SU-DHL-6 (cell line): ENCODE data around the gene SPRTN.

Experiments
- H2AFZ ChIP-seq: fragments of 200-600 bp; sonication (generic); 2 replicates; pipeline ENCODE4 v1.6.1; 2014; ENCODE audit warnings: low read depth, mild to moderate bottlenecking, moderate library complexity, mixed read lengths, antibody characterized with exemption, low read length; ENCODE audit not compliant: severe bottlenecking
- H3F3A ChIP-seq: fragments of 200-600 bp; shearing (Covaris generic); 2 replicates; pipeline ENCODE4 v1.6.0; 2016; ENCODE audit warnings: antibody characterized with exemption, mild to moderate bottlenecking; ENCODE audit not compliant: insufficient read depth
- H3K27ac ChIP-seq: fragments of 200-600 bp; sonication (generic); 2 replicates; pipeline ENCODE4 v1.5.1; 2016; ENCODE audit warnings: low read depth, mild to moderate bottlenecking, low read length, moderate library complexity, mixed read lengths
- H3K27me3 ChIP-seq: fragments of 200-600 bp; sonication (generic), shearing (Covaris generic); 2 replicates; pipeline ENCODE4 v1.6.0; 2014; ENCODE audit warnings: mild to moderate bottlenecking, low read length
- H3K36me3 ChIP-seq: fragments of 200-600 bp; sonication (generic); 2 replicates; pipeline ENCODE4 v1.6.1; 2014; ENCODE audit warnings: mild to moderate bottlenecking, low read length, mixed read lengths
- H3K4me2 ChIP-seq: fragments of 300-600, 200-600 bp; shearing (Covaris generic), sonication (generic); 2 replicates; pipeline ENCODE4 v1.6.0; 2014; ENCODE audit warnings: low read length, low read depth, mild to moderate bottlenecking; ENCODE audit not compliant: poor library complexity, severe bottlenecking
- H3K4me3 ChIP-seq: fragments of 200-600 bp; sonication (generic); 2 replicates; pipeline ENCODE4 v1.5.1; 2014; ENCODE audit warnings: antibody characterized with exemption, low read length, mild to moderate bottlenecking, mixed read lengths; ENCODE audit not compliant: insufficient read depth, poor library complexity, severe bottlenecking
- H3K79me2 ChIP-seq: fragments of 200-600 bp; sonication (generic); 2 replicates; pipeline ENCODE4 v1.6.1; 2014; ENCODE audit warnings: mild to moderate bottlenecking, low read length, moderate library complexity; ENCODE audit not compliant: insufficient read depth
- H3K9ac ChIP-seq: fragments of 200-600 bp; sonication (generic); 2 replicates; pipeline ENCODE4 v1.7.0; 2014; ENCODE audit warnings: mild to moderate bottlenecking, low read length
- H3K9me2 ChIP-seq: fragments of 200-600 bp; sonication (generic); replicated peaks from 2 replicates; pipeline ENCODE4 v1.6.1; 2014; ENCODE audit warnings: low read length; ENCODE audit not compliant: insufficient read depth
- H3K9me3 ChIP-seq: fragments of 200-600 bp; sonication (generic); 2 replicates; pipeline ENCODE4 v1.6.1; 2014; ENCODE audit warnings: low read length, mixed read lengths; ENCODE audit not compliant: insufficient read depth
- H4K20me1 ChIP-seq: fragments of 200-600 bp; sonication (generic); 2 replicates; pipeline ENCODE4 v1.6.1; 2014; ENCODE audit warnings: low read depth, mild to moderate bottlenecking, antibody characterized with exemption, low read length, moderate library complexity, mixed read lengths
- CTCF ChIP-seq: fragments of 200-600 bp; sonication (generic); IDR thresholded peaks from one replicate; pipeline ENCODE4 v1.5.1; 2017; ENCODE audit warnings: antibody characterized with exemption, mild to moderate bottlenecking, low read length, moderate library complexity; ENCODE audit not compliant: insufficient read depth, poor library complexity, severe bottlenecking
- EZH2phosphoT487 ChIP-seq: fragments of 200-600 bp; sonication (generic), shearing (Covaris generic); conservative IDR thresholded peaks from 2 replicates; pipeline ENCODE4 v1.6.1; 2018; ENCODE audit warnings: mild to moderate bottlenecking, antibody characterized with exemption, low read length, moderate library complexity, mixed read lengths

SPRTN gene

GRCh38 chr1:231363624-231364023 lies 25.5 kb downstream of the SPRTN start:
- Histone ChIP-seq H3K4me3 (no peak overlapping the region), H3K4me2 (no peak overlapping the region), H3K36me3 (no peaks in the 10 kb centered on the region), H3K27me3 (no peaks in the 10 kb centered on the region), H3K79me2 (no peaks in the 10 kb centered on the region), H3K27ac (no peak overlapping the region), H3K9me2 (no peaks in the 10 kb centered on the region), H4K20me1 (no peaks in the 10 kb centered on the region), H2AFZ (no peak overlapping the region), H3F3A (no peaks in the 10 kb centered on the region), H3K9ac (no peak overlapping the region), H3K9me3 (no peaks in the 10 kb centered on the region)
- no peak for TF ChIP-seq CTCF
- no peak for TF ChIP-seq EZH2phosphoT487

- Histone ChIP-seq H3K4me3 (no peak overlapping the region), H2AFZ (no peak overlapping the region), H3K9ac (no peak overlapping the region), H3F3A (no peaks in the 10 kb centered on the region), H3K4me2 (no peak overlapping the region), H3K27me3 (no peaks in the 10 kb centered on the region), H3K27ac (no peak overlapping the region), H3K9me2 (no peaks in the 10 kb centered on the region), H3K9me3 (no peaks in the 10 kb centered on the region), H3K79me2 (no peaks in the 10 kb centered on the region), H3K36me3 (no peaks in the 10 kb centered on the region), H4K20me1 (no peaks in the 10 kb centered on the region)
- TF ChIP-seq EZH2phosphoT487, result no peak
- no peak for TF ChIP-seq CTCF
Observed at GRCh38 chr1:231364192-231364591, 26.1 kb downstream of the SPRTN start.

GRCh38 chr1:231369282-231369681 lies 31.2 kb downstream of the SPRTN start:
- TF ChIP-seq EZH2phosphoT487 (no peak), CTCF (no peak)
- Histone ChIP-seq H3K36me3 (no peaks in the 10 kb centered on the region), H3K9ac (no peak overlapping the region)

More at GRCh38 chr1:231369282-231369681, 31.2 kb downstream of the SPRTN start:
- no peak overlapping the region for H3K4me2 ChIP-seq
- H3F3A ChIP-seq, result no peaks in the 10 kb centered on the region
- no peaks in the 10 kb centered on the region for H3K9me2 ChIP-seq
- H3K9me3 ChIP-seq, result no peaks in the 10 kb centered on the region
- no peaks in the 10 kb centered on the region for H4K20me1 ChIP-seq
- no peaks in the 10 kb centered on the region for H3K79me2 ChIP-seq
- no peak overlapping the region for H2AFZ ChIP-seq
- no peak overlapping the region for H3K4me3 ChIP-seq
- no peaks in the 10 kb centered on the region for H3K27me3 ChIP-seq
- no peak overlapping the region for H3K27ac ChIP-seq
